ENCODE measurements around the gene RBFOX2. TPM values are rescaled to one million over a fixed set of nuclear protein-coding genes. Genes with fewer than 3 reads are reported as not detected.

Gene RBFOX2
- total and polyA plus RNA-seq, 2 donors, result 86.5 to 278 TPM

DNA sequence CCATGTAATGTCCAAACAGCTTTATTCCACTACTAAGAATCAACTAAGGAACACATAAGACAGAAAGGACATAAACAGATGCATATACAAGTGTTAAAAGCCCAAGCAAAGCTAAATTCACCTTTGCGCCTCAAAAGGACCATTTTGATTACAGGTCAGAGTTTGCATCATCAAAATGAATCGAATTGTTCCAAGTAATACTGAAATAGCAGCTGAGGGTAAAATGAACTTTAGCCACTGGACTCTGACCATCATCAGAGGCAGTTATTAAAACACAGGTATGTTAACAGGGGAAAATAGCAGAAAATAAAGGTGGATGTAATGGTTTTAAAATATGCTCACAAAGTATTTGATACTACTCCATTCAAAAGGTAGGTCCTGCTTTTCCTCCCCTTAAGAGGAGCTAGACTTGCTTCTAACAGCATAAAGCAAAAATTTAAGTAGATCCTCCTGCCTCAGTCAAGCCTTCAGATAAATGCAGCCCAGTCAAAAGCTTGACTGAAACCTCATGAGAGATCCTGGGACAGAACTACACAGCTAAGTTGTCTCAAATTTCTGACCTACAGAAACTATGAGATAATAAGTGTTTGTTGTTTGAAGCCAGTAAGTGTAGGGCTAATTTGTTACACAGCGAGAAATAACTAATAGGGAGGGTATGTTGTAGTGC lies 35.4 kb downstream of the RBFOX2 start:
- Histone ChIP-seq H3K27ac (ENCODE audit: low read depth) (no peak overlapping the region), H3K36me3 (ENCODE audit: insufficient read depth) (no peaks in the 10 kb centered on the region), H3K4me3 (ENCODE audit: low read depth, low read length) (no peak overlapping the region), H3K4me1 (ENCODE audit: insufficient read depth) (no peaks in the 10 kb centered on the region)
- no peak for DNase-seq (ENCODE audit: extremely low spot score)
- 96% methylated on average over 3 of the region's 3 CpGs for WGBS

DNA sequence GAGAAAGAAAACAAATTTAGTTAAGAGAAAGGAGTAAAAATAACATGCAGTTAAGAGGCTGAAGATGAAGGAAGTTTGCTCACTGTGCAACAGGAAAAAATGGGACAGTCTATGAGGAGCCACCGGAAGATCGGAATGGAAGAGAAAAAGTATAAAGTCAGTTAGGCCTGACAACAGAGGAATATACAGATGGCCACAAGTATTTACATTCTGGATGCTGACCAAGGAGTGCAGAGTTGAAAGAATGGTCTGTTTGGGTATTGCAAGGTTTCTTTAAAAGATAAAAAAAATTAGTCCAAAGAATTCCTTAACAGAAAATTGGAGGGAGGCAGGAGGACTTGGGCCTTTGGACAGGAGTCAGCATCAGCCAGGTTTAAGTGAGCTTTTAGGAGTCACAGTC lies 37.5 kb downstream of the RBFOX2 start:
- Histone ChIP-seq H3K4me3 (ENCODE audit: low read depth, low read length) (no peak overlapping the region), H3K36me3 (ENCODE audit: insufficient read depth) (no peaks in the 10 kb centered on the region), H3K4me1 (ENCODE audit: insufficient read depth) (peaks cover 2% of the 10 kb centered on the region), H3K27ac (ENCODE audit: low read depth) (no peak overlapping the region)
- DNase-seq (ENCODE audit: extremely low spot score), result no peak
- 43% methylated on average over 2 of the region's 2 CpGs for WGBS

- no peak overlapping the region for H3K27ac ChIP-seq (ENCODE audit: low read depth)
- peaks cover 3% of the 10 kb centered on the region for H3K4me1 ChIP-seq (ENCODE audit: insufficient read depth)
- DNase-seq (ENCODE audit: extremely low spot score), result no peak
- H3K36me3 ChIP-seq (ENCODE audit: insufficient read depth), result no peaks in the 10 kb centered on the region
- WGBS, result 63% methylated on average over 4 of the region's 4 CpGs
- no peak overlapping the region for H3K4me3 ChIP-seq (ENCODE audit: low read depth, low read length)
Measured at GRCh38 chr22:35988030-35988429, 40.6 kb downstream of the RBFOX2 start.

GRCh38 chr22:35987487-35987886 lies 41.1 kb downstream of the RBFOX2 start:
- DNase-seq (ENCODE audit: extremely low spot score), result no peak
- Histone ChIP-seq H3K36me3 (ENCODE audit: insufficient read depth) (no peaks in the 10 kb centered on the region), H3K4me3 (ENCODE audit: low read depth, low read length) (no peak overlapping the region), H3K4me1 (ENCODE audit: insufficient read depth) (peaks cover 3% of the 10 kb centered on the region), H3K27ac (ENCODE audit: low read depth) (no peak overlapping the region)
- 69% methylated on average over 1 of the region's 1 CpG for WGBS

DNA sequence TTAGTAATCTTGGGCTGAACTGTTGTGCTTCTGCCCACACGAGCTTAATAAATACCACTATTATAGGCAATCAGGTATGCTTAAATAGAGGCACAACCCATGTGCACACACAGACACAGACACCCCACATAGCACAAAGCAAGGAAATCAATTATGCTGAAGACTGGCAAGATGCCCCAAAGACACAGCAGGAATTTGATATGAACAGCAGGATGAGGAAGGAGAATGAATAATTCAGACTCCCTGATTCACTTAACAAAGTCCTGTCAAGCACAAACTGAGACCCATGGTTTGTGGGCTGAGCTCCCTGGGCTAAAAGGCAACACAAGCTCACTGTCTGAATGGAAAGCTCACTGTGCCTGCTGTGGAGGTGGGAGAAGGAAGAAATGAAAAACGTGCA lies 42.5 kb downstream of the RBFOX2 start:
- Histone ChIP-seq H3K36me3 (ENCODE audit: insufficient read depth) (no peaks in the 10 kb centered on the region), H3K4me3 (ENCODE audit: low read depth, low read length) (no peak overlapping the region), H3K27ac (ENCODE audit: low read depth) (no peak overlapping the region), H3K4me1 (ENCODE audit: insufficient read depth) (peaks cover 3% of the 10 kb centered on the region)
- 21% methylated on average over 2 of the region's 2 CpGs for WGBS
- no peak for DNase-seq (ENCODE audit: extremely low spot score)

DNA sequence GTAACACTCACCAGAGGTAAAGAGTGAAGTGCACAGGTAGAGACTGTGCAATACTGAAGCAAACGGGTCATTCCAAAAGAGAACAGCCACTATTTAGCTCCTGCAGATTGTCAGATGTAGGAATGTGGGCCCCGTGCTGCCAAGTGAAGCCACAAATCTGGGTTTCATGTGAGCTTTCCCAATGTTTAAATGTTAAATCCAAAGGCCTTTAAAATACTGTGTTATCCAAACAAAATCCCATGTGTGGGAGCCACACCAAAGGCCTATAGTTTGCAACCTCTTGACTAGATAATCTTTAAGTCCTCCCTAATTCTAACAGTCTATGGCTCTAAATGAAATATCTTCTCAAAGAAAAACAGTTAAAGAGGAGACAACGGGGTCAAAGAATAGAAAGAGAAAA lies 43.3 kb downstream of the RBFOX2 start:
- H3K36me3 ChIP-seq (ENCODE audit: insufficient read depth), result no peaks in the 10 kb centered on the region
- H3K4me1 ChIP-seq (ENCODE audit: insufficient read depth), result peaks cover 3% of the 10 kb centered on the region
- H3K27ac ChIP-seq (ENCODE audit: low read depth), result no peak overlapping the region
- DNase-seq (ENCODE audit: extremely low spot score), result no peak
- no peak overlapping the region for H3K4me3 ChIP-seq (ENCODE audit: low read depth, low read length)
- 32% methylated on average over 3 of the region's 3 CpGs for WGBS

DNA sequence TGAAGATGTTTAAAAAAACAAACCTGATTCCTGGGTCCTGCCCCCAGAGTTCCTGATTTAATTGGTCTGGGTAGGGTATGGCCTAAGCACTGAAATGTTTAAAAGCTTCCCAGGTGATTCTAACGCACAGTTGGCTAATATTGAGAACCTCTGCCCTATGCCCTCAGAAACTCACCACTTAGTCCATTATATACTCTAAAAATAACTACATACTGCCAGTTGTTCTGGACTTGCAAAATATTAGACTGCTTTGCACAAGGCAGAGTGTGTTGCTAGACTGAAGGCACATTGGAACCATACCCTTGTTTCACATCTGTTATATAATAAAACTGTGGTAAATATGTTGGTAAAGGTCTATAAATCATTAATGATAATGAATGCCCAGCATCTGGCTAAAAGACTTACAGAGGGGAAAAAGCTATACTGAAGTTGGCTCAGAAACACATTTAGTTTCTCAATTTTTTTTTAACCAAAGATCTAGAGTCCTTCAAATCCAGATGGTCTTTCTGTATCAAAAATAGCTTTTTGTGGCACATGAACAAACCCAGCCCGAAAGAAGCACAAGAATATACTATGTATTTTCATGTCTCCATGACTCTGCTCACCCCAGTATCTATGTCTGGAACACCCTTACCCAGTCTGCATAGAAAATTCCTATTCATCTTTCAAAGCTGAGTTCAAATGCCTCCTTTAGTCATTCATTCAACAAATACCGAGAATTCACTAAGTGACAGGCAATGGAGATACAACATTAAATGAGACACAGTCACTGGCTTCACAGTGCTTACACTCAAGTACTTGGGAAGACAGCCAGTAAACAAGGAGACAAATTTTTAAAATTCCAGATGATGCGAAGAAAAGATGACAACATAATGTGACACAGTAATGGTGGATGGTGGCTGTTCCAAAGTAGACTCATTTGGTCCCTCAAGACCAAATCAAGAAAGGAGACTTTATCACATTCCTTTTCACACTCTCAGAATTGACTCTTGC lies 44.1 kb downstream of the RBFOX2 start:
- Histone ChIP-seq H3K4me1 (ENCODE audit: insufficient read depth) (peaks cover 3% of the 10 kb centered on the region), H3K4me3 (ENCODE audit: low read depth, low read length) (no peak overlapping the region), H3K27ac (ENCODE audit: low read depth) (no peak overlapping the region), H3K36me3 (ENCODE audit: insufficient read depth) (no peaks in the 10 kb centered on the region)
- 86% methylated on average over 4 of the region's 4 CpGs for whole genome bisulfite sequencing
- no peak for DNase-seq (ENCODE audit: extremely low spot score)

DNA sequence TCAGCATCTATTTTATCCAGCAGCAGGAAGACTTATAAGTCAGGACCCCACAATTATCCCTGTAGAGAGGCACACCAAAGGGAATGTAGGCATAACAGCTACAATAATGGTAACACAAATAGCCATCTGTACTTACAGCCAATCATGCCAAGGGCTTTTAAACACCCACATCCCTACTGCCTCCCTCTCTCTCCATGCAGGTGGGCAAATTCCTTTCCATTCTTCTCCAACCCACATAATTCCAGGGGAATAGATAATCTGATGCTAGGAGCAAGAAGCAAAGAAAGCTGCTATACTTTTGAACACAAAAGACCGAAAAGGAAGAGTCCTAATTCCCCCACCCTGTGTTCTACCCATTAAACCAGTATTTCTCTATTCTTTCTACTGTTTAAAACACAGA lies 46.7 kb downstream of the RBFOX2 start:
- Histone ChIP-seq H3K4me3 (ENCODE audit: low read depth, low read length) (no peak overlapping the region), H3K36me3 (ENCODE audit: insufficient read depth) (no peaks in the 10 kb centered on the region), H3K27ac (ENCODE audit: low read depth) (no peak overlapping the region), H3K4me1 (ENCODE audit: insufficient read depth) (peaks cover 3% of the 10 kb centered on the region)
- WGBS, result 100% methylated on average over 1 of the region's 1 CpG
- no peak for DNase-seq (ENCODE audit: extremely low spot score)

GRCh38 chr22:35978889-35979288 lies 49.7 kb downstream of the RBFOX2 start:
- Histone ChIP-seq H3K36me3 (ENCODE audit: insufficient read depth) (no peaks in the 10 kb centered on the region), H3K4me1 (ENCODE audit: insufficient read depth) (no peaks in the 10 kb centered on the region), H3K27ac (ENCODE audit: low read depth) (no peak overlapping the region), H3K4me3 (ENCODE audit: low read depth, low read length) (no peak overlapping the region)
- 84% methylated on average over 5 of the region's 5 CpGs for WGBS
- no peak for DNase-seq (ENCODE audit: extremely low spot score)

- H3K4me3 ChIP-seq (ENCODE audit: low read depth, low read length), result no peak overlapping the region
- H3K36me3 ChIP-seq (ENCODE audit: insufficient read depth), result no peaks in the 10 kb centered on the region
- WGBS, result 91% methylated on average over 1 of the region's 1 CpG
- no peak overlapping the region for H3K27ac ChIP-seq (ENCODE audit: low read depth)
- H3K4me1 ChIP-seq (ENCODE audit: insufficient read depth), result no peaks in the 10 kb centered on the region
- DNase-seq (ENCODE audit: extremely low spot score), result no peak
Measured at GRCh38 chr22:35978201-35978600, 50.4 kb downstream of the RBFOX2 start.

GRCh38 chr22:35977136-35977535 lies 51.5 kb downstream of the RBFOX2 start:
- peaks cover 3% of the 10 kb centered on the region for H3K4me1 ChIP-seq (ENCODE audit: insufficient read depth)
- H3K36me3 ChIP-seq (ENCODE audit: insufficient read depth), result no peaks in the 10 kb centered on the region
- no peak overlapping the region for H3K27ac ChIP-seq (ENCODE audit: low read depth)
- WGBS, result 60% methylated on average over 2 of the region's 2 CpGs
- no peak for DNase-seq (ENCODE audit: extremely low spot score)
- no peak overlapping the region for H3K4me3 ChIP-seq (ENCODE audit: low read depth, low read length)

DNA sequence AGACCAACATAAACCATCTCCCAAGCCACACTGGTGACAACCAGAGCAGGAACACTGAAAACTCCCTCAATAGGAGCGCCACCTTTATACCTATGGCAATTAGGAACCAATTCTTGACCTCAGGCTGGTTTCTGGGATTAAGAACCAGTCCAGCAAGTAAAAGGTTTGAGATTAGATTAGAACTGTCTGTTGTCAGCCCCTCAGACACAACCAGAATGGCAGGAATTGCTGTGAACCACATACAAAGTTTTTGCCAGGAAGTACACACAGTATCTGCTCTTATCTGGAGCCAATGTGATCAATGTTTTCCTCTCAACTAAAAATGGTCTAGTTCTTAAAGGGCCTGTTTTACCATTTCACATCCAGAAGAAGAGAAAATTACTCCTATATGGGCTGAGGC lies 55.2 kb downstream of the RBFOX2 start:
- Histone ChIP-seq H3K4me1 (ENCODE audit: insufficient read depth) (peaks cover 3% of the 10 kb centered on the region), H3K36me3 (ENCODE audit: insufficient read depth) (no peaks in the 10 kb centered on the region), H3K27ac (ENCODE audit: low read depth) (peak overlapping the region; percentile 71), H3K4me3 (ENCODE audit: low read depth, low read length) (no peak overlapping the region)
- DNase-seq (ENCODE audit: extremely low spot score), result no peak
- WGBS, result 94% methylated on average over 1 of the region's 1 CpG

DNA sequence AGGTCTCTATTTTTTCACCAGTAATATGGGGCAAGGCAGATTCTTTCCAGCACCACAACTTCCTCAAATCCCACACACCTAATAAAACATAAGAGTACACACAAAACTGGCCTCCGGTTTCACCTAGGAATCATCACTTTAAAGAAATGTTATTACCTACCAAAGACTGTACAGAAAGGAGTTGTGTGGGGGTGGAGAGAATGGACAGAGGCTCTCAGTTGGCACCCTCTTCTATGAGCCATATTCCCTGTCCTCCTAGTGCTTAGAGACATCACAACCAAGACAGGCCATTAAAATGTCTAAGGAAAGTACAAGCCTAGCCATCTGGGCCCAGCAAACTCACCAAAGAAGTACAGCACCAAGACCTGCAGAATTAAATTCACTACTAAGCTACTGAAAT lies 56.1 kb downstream of the RBFOX2 start:
- DNase-seq (ENCODE audit: extremely low spot score), result no peak
- WGBS, result 19% methylated on average over 1 of the region's 1 CpG
- H3K4me1 ChIP-seq (ENCODE audit: insufficient read depth), result peaks cover 3% of the 10 kb centered on the region

More for the DNA sequence above, 56.1 kb downstream of the RBFOX2 start:
- H3K36me3 ChIP-seq (ENCODE audit: insufficient read depth), result no peaks in the 10 kb centered on the region
- H3K4me3 ChIP-seq (ENCODE audit: low read depth, low read length), result no peak overlapping the region
- H3K27ac ChIP-seq (ENCODE audit: low read depth), result no peak overlapping the region
